ENCODE measurements around the gene PIGW. TPM values are rescaled to one million over a fixed set of nuclear protein-coding genes. Genes with fewer than 3 reads are reported as not detected.

Gene PIGW
- polyA plus RNA-seq, 1 donor from 2014 or later = 5.4 TPM

DNA sequence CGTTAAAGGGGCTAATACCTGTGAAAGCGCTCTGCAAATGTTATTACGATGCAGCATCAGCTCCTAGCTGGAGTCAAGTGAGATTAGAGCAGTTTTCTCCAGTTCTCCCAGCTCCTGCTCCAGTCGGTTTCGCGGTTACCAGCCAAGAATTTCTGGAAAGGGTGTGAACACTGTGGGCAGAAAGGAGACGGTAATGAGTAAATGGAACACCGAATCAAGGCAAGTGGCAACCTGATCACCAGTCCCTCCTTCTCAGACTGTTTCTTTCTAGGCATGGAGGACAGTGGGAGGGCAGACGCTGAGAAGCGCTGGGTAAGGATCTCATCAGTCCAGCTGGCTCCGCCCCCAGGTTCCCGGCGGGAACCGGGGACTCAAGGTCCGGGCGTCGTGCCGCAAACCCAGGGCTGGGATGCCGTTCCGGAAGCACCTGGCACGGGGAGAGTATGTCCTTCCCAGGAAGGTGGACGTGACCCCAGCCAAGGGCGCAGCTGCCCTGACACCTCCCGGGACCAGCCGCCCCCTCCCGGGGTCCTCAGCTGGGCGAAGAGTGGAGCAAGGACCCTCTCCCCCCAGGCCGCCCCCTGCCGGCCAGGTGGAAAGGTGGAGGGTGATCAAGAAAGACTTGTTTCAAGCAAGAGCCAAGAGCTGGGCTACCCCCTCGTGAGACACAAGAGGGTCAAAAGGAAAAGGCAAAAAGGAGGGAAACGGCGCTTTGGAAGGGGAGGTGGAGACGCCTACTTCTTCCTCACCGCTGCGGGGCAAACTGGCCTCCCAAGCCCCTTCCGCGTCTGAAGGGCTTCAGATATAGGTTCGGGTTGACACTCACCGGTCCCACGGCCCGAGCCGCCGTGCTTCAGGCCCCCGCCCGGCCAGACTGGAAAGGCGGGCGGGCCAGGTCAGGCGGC, 600 bp upstream of the PIGW start:
- H3K36me3 ChIP-seq (ENCODE audit: insufficient read depth, low read length) = no peaks in the 10 kb centered on the region
- H3K27me3 ChIP-seq (ENCODE audit: insufficient read depth, low read depth, low read length) = no peaks in the 10 kb centered on the region

DNA sequence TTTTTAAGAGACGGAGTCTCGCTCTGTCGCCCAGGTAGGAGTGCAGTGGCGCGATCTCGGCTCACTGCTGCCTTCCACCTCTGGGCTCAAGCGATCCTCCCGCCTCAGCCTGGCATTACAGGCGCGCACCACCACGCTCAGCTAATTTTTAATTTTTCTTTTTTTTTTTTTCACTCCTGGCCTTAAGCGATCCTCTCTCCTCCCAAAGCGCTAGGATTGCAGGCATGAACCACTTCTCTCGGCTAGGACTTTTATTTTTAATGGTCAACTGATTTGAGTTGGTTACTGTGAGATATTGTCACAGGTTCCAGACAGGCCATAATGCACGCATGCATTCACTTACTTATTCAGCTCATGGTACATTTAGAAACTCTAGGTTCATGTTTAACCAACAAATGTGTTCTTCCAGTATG, 888 bp downstream of the PIGW start:
- no peaks in the 10 kb centered on the region for H3K36me3 ChIP-seq (ENCODE audit: insufficient read depth, low read length)
- H3K4me3 ChIP-seq (ENCODE audit: low read length) = peak overlapping the region; percentile 99
- H4K20me1 ChIP-seq (ENCODE audit: insufficient read depth) = no peaks in the 10 kb centered on the region
- H3K4me2 ChIP-seq (ENCODE audit: low read length) = peak overlapping the region; percentile 41
- peak overlapping the region; percentile 83 for H3K27ac ChIP-seq (ENCODE audit: low read length)
- TF ChIP-seq, protein P1, sequence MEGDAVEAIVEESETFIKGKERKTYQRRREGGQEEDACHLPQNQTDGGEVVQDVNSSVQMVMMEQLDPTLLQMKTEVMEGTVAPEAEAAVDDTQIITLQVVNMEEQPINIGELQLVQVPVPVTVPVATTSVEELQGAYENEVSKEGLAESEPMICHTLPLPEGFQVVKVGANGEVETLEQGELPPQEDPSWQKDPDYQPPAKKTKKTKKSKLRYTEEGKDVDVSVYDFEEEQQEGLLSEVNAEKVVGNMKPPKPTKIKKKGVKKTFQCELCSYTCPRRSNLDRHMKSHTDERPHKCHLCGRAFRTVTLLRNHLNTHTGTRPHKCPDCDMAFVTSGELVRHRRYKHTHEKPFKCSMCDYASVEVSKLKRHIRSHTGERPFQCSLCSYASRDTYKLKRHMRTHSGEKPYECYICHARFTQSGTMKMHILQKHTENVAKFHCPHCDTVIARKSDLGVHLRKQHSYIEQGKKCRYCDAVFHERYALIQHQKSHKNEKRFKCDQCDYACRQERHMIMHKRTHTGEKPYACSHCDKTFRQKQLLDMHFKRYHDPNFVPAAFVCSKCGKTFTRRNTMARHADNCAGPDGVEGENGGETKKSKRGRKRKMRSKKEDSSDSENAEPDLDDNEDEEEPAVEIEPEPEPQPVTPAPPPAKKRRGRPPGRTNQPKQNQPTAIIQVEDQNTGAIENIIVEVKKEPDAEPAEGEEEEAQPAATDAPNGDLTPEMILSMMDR (IDR thresholded peaks at IDR 0.05; ENCODE audit: poor library complexity, severe bottlenecking) = no peak
- TF ChIP-seq, protein P2, sequence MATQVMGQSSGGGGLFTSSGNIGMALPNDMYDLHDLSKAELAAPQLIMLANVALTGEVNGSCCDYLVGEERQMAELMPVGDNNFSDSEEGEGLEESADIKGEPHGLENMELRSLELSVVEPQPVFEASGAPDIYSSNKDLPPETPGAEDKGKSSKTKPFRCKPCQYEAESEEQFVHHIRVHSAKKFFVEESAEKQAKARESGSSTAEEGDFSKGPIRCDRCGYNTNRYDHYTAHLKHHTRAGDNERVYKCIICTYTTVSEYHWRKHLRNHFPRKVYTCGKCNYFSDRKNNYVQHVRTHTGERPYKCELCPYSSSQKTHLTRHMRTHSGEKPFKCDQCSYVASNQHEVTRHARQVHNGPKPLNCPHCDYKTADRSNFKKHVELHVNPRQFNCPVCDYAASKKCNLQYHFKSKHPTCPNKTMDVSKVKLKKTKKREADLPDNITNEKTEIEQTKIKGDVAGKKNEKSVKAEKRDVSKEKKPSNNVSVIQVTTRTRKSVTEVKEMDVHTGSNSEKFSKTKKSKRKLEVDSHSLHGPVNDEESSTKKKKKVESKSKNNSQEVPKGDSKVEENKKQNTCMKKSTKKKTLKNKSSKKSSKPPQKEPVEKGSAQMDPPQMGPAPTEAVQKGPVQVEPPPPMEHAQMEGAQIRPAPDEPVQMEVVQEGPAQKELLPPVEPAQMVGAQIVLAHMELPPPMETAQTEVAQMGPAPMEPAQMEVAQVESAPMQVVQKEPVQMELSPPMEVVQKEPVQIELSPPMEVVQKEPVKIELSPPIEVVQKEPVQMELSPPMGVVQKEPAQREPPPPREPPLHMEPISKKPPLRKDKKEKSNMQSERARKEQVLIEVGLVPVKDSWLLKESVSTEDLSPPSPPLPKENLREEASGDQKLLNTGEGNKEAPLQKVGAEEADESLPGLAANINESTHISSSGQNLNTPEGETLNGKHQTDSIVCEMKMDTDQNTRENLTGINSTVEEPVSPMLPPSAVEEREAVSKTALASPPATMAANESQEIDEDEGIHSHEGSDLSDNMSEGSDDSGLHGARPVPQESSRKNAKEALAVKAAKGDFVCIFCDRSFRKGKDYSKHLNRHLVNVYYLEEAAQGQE (IDR thresholded peaks at IDR 0.05; ENCODE audit: borderline replicate concordance) = peak; percentile 38
- TF ChIP-seq RAD21 (conservative IDR thresholded peaks at IDR 0.05) (no peak), MXI1 (conservative IDR thresholded peaks at IDR 0.05; ENCODE audit: poor library complexity, severe bottlenecking) (no peak)
- no peaks in the 10 kb centered on the region for H3K9me2 ChIP-seq (ENCODE audit: insufficient read depth, low read length)
- H3K9ac ChIP-seq (ENCODE audit: low read length) = peak overlapping the region; percentile 84
- no peaks in the 10 kb centered on the region for H3K9me3 ChIP-seq (ENCODE audit: low read length)
- peak overlapping the region; percentile 62 for H2AFZ ChIP-seq (ENCODE audit: low read depth, low read length)
- no peaks in the 10 kb centered on the region for H3K27me3 ChIP-seq (ENCODE audit: insufficient read depth, low read depth, low read length)
- no peaks in the 10 kb centered on the region for H3K79me2 ChIP-seq (replicated peaks; ENCODE audit: insufficient read depth, low read length)
- peaks cover 6% of the 10 kb centered on the region for H3F3A ChIP-seq (ENCODE audit: insufficient read depth, low read length, poor library complexity, severe bottlenecking)

More for the DNA sequence above, 600 bp upstream of the PIGW start:
- no peaks in the 10 kb centered on the region for H3K9me2 ChIP-seq (ENCODE audit: insufficient read depth, low read length)
- no peaks in the 10 kb centered on the region for H4K20me1 ChIP-seq (ENCODE audit: insufficient read depth)
- TF ChIP-seq, protein P1 (IDR thresholded peaks at IDR 0.05; ENCODE audit: poor library complexity, severe bottlenecking) = peak; percentile 67
- TF ChIP-seq POLR2AphosphoS5 (IDR thresholded peaks at IDR 0.05) = no peak
- H3K27ac ChIP-seq (ENCODE audit: low read length) = peak overlapping the region; percentile 83
- peak overlapping the region; percentile 57 for H3K4me2 ChIP-seq (ENCODE audit: low read length)
- no peaks in the 10 kb centered on the region for H3K79me2 ChIP-seq (replicated peaks; ENCODE audit: insufficient read depth, low read length)
- peaks cover 6% of the 10 kb centered on the region for H3F3A ChIP-seq (ENCODE audit: insufficient read depth, low read length, poor library complexity, severe bottlenecking)
- H3K4me3 ChIP-seq (ENCODE audit: low read length) = peak overlapping the region; percentile 99
- H3K9ac ChIP-seq (ENCODE audit: low read length) = peak overlapping the region; percentile 84
- H2AFZ ChIP-seq (ENCODE audit: low read depth, low read length) = peak overlapping the region; percentile 96
- H3K9me3 ChIP-seq (ENCODE audit: low read length) = no peaks in the 10 kb centered on the region
